NT2/D1 (cell line): ENCODE measurements around the gene SIGLEC12.
"Not testable (repeated sequence)": the region's sequence is repeated elsewhere in the genome, so short reads cannot be mapped to it uniquely, and the experiment has no call there.

ENCODE experiments used
- DNase-seq: peaks from one replicate; pipeline ENCODE4 v3.0.0-alpha.2; 2011; ENCODE audit warnings: low read depth, low spot score
- H3K27me3 ChIP-seq: 2 replicates; pipeline ENCODE4 v1.6.0; 2011; ENCODE audit warnings: mild to moderate bottlenecking; ENCODE audit not compliant: insufficient read length, insufficient read depth
- H3K36me3 ChIP-seq: 2 replicates; pipeline ENCODE4 v1.6.1; 2011; ENCODE audit warnings: mild to moderate bottlenecking, low read length, mixed read lengths; ENCODE audit not compliant: insufficient read depth, insufficient read length
- H3K4me1 ChIP-seq: 2 replicates; pipeline ENCODE4 v1.5.1; 2011; ENCODE audit not compliant: insufficient read depth, insufficient read length
- H3K4me3 ChIP-seq: 2 replicates; pipeline ENCODE4 v1.5.1; 2011; ENCODE audit warnings: low read depth; ENCODE audit not compliant: insufficient read length
- H3K9ac ChIP-seq: 2 replicates; pipeline ENCODE4 v1.6.0; 2011; ENCODE audit warnings: low read depth; ENCODE audit not compliant: insufficient read length
- H3K9me3 ChIP-seq: 2 replicates; pipeline ENCODE4 v1.5.1; 2011; ENCODE audit warnings: mild to moderate bottlenecking, low read length; ENCODE audit not compliant: insufficient read depth
- SUZ12 ChIP-seq: IDR thresholded peaks from 2 replicates; pipeline ENCODE4 v1.6.1; 2011; ENCODE audit not compliant: insufficient read length, insufficient read depth; ENCODE audit errors: extremely low read depth
- YY1 ChIP-seq: IDR thresholded peaks from 2 replicates; pipeline ENCODE4 v1.6.1; 2011; ENCODE audit not compliant: insufficient read length, insufficient read depth
- ZNF274 ChIP-seq: IDR thresholded peaks from 2 replicates; pipeline ENCODE4 v1.6.1; 2011; ENCODE audit warnings: mild to moderate bottlenecking, low read depth, low read length

The SIGLEC12 gene

DNA sequence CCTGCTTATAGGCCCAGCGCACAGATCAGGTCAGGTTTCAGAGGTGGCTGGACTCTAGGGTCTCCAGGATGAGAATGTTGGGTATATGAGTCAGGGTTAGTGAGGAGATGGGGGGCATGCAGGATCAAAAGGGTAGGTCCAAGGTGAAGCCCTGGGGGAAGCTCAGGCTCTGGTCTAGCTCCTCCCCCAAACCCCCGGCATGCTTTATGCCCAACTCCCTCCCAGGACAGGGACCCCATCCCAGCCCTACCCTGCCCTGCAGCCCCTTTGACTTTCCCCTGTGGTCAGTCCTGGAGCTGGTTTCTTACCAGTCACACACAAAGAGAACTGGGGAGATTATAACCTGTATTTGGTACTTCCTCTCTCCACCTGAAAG lies 33.1 kb downstream of the SIGLEC12 start:
- no peak for DNase-seq
- no peak overlapping the region for H3K9ac ChIP-seq
- H3K4me3 ChIP-seq: no peak overlapping the region
- H3K27me3 ChIP-seq: peaks cover 28% of the 10 kb centered on the region
- H3K36me3 ChIP-seq: no peaks in the 10 kb centered on the region
- no peak for TF ChIP-seq ZNF274
- no peak for TF ChIP-seq YY1
- TF ChIP-seq SUZ12: no peak
- no peaks in the 10 kb centered on the region for H3K4me1 ChIP-seq
- no peaks in the 10 kb centered on the region for H3K9me3 ChIP-seq

DNA sequence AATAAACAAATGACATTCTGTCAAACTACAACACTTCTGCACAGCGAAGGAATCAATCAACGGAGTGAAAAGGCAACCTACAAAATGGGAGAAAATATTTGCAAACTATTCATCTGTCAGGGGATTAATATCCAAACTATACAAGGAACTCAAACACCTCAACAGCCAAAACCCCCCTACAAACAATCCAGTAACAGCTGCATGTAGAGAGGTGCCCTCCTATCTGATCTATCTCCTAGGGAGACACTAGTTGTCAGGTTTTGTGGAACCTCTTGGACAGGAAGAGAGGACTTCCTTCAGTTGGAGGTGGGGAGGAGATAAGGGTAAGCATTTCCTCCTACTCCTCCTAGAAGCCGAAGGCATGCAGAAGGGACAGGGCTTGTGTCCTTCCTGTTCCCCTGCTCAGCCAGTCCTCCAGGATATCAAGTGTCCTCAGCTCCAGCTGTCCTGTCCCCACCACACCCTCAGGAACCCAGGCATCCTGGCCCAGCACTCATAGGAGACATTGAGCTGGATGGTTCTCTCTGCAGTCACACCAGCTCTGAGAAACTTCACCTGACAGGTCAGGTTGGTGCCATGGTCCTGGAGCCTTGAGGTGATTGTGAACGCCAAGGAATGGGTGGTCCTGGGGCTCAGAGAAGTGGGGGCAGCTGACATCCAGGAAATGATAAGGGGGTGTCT lies 33.6 kb downstream of the SIGLEC12 start:
- Histone ChIP-seq H3K4me1 (no peaks in the 10 kb centered on the region), H3K4me3 (no peak overlapping the region), H3K9me3 (no peaks in the 10 kb centered on the region), H3K36me3 (no peaks in the 10 kb centered on the region), H3K27me3 (peaks cover 28% of the 10 kb centered on the region), H3K9ac (no peak overlapping the region)
- TF ChIP-seq YY1 (no peak), ZNF274 (no peak), SUZ12 (no peak)
- no peak for DNase-seq

DNA sequence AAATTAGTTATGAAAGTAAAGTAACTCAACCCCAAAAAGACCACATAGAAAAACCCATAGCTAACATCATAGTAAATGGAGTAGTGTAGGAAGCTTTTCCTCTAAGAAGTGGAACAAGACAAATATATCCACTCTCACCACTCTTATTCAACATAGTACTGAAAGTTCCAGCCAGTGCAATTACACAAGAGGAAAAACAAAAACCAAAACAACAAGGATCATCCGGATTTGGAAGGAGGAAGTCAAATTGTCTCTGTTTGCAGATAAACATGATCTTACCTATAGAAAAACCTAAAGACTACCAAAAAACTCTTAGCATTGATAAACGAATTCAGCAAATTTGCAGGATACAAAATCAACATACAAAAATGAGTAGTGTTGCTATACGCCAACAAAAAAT lies 34.9 kb downstream of the SIGLEC12 start:
- H3K4me1 ChIP-seq: no peaks in the 10 kb centered on the region
- H3K9ac ChIP-seq: no peak overlapping the region
- no peaks in the 10 kb centered on the region for H3K36me3 ChIP-seq
- no peaks in the 10 kb centered on the region for H3K9me3 ChIP-seq
- TF ChIP-seq SUZ12: no peak
- TF ChIP-seq ZNF274: no peak
- no peak for TF ChIP-seq YY1
- no peak for DNase-seq
- no peak overlapping the region for H3K4me3 ChIP-seq
- peaks cover 28% of the 10 kb centered on the region for H3K27me3 ChIP-seq

DNA sequence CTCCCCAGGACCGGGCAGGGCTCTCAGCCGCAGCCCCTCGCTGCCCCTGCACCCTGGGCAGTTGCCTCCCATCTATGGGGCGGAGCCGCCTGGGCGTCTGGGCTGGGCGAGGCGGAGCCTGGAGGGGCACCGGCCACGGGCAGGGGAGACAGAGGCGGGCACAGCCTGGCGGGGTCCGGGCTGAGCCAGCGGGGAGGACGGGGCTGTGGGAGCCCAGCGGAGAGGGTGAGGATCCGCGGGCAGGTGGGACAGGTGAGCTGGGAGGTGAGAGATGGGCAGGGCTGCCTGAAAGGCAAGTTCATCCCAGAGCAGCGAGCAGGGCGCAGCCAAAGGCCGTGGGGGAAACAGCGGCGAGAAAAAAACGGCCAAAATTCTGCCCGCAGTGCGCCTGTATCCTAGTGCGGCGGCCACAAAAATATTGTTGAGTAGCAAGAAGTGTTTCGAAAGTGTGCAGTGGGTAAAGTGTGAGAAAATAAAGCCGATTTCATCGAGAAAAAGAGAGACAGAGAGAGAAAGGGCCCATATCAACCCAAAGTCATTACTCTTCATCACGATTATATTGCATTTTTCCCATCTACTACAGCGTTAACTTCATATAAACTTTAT lies 37.5 kb downstream of the SIGLEC12 start:
- H3K4me3 ChIP-seq, H3K9ac ChIP-seq, H3K4me1 ChIP-seq, H3K9me3 ChIP-seq, H3K36me3 ChIP-seq, DNase-seq: not testable (repeated sequence)
- peaks cover 28% of the 10 kb centered on the region for H3K27me3 ChIP-seq

DNA sequence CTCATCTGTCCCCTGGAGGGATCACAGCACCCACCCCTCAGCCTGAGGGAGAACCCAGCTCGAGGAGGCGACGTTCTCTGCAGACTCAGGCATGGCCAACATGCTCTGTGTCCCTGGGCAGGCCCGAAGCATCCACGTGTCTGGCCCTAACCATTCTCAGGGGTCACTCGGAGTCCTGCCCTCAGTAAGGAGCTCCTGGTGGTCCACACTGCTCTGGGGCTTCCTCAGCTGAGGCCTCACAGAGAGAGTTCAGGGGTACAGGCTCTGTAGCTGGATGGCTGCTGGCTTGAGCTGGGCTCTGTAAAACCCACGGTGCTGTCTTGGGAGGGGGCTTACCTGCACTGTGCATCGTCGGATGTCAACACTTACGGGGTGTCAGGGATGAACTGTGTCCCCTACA lies 38.9 kb downstream of the SIGLEC12 start:
- H3K9me3 ChIP-seq: no peaks in the 10 kb centered on the region
- TF ChIP-seq ZNF274: no peak
- H3K4me3 ChIP-seq: no peak overlapping the region
- no peaks in the 10 kb centered on the region for H3K36me3 ChIP-seq
- peaks cover 23% of the 10 kb centered on the region for H3K27me3 ChIP-seq
- H3K4me1 ChIP-seq: no peaks in the 10 kb centered on the region
- H3K9ac ChIP-seq: no peak overlapping the region
- DNase-seq: no peak

DNA sequence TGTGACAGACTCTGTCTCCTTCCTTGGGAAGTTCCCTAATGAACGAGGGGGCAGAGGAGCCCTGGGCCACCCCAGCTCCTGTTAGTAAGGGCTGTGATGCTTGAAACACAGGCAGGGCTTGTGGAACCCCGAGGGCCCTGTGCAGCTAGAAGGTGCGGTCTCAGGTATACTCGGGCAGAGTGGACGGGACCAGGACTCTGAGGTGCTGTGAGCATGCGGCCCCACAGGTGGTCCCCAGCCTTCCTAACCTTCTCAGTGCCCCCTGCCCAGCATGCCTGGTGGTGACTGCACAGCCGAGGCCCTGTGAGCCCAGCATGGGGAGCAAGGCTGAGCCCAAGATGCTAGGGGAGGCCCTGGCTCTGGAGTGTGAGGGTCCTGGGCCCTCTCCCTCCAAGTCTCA lies 39.3 kb downstream of the SIGLEC12 start:
- H3K36me3 ChIP-seq: no peaks in the 10 kb centered on the region
- no peaks in the 10 kb centered on the region for H3K4me1 ChIP-seq
- H3K27me3 ChIP-seq: peaks cover 23% of the 10 kb centered on the region
- DNase-seq: no peak
- no peak overlapping the region for H3K9ac ChIP-seq
- TF ChIP-seq SUZ12 (no peak), YY1 (no peak)
- H3K4me3 ChIP-seq: no peak overlapping the region
- no peaks in the 10 kb centered on the region for H3K9me3 ChIP-seq

DNA sequence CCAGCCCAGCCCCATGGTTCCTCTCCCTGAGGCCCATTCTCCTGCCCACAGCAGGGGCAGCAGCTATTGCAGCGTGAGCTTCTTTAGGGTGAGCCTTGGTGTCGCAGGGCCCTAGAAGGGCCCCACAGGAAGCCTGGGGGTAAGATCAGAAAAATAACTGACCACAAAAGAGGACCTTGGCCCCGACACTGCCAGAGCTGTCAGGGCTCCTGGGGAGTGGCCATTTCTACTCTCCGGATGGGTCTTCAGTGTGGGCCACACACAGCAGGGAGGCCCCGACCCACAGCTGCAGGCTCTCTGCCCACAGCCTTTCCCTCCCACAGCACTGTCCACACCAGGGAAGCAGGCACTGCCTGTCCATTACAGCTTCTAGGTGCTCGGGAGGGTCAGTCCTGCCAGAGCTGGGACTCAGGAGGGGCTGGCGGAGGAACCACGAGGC lies 39.9 kb downstream of the SIGLEC12 start:
- no peaks in the 10 kb centered on the region for H3K4me1 ChIP-seq
- H3K27me3 ChIP-seq: peaks cover 20% of the 10 kb centered on the region
- H3K9me3 ChIP-seq: no peaks in the 10 kb centered on the region

More for the DNA sequence above, 39.9 kb downstream of the SIGLEC12 start:
- no peak overlapping the region for H3K9ac ChIP-seq
- no peaks in the 10 kb centered on the region for H3K36me3 ChIP-seq
- DNase-seq: no peak
- TF ChIP-seq YY1 (no peak), ZNF274 (no peak), SUZ12 (no peak)
- H3K4me3 ChIP-seq: no peak overlapping the region
